ENCODE results near the gene SLC8B1.

SLC8B1 gene

GRCh38 chr12:113318900-113319628, 15.8 kb downstream of the SLC8B1 start:
- DNase-seq (ENCODE audit: low spot score) = no peak

GRCh38 chr12:113318046-113318656, 16.8 kb downstream of the SLC8B1 start:
- DNase-seq (ENCODE audit: low spot score) = no peak

DNA sequence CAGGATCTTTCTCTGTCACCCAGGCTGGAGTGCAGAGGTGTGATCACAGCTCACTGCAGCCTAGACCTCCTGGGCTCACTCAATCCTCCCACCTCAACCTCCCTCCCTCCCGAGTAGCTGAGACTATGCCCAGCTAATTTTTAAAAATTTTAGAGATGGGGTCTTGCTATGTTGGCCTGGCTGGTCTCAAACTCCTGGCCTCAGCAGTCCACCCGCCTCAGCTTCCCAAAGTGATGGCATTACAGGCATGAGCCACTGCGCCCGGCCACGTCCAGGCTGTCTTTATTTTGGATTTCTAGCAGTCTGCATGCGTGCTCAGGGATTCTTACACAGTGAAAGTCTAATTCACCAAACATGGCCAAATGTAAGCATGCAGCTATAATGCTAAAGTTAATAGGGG, 17.8 kb downstream of the SLC8B1 start:
- DNase-seq (ENCODE audit: low spot score) = no peak

DNA sequence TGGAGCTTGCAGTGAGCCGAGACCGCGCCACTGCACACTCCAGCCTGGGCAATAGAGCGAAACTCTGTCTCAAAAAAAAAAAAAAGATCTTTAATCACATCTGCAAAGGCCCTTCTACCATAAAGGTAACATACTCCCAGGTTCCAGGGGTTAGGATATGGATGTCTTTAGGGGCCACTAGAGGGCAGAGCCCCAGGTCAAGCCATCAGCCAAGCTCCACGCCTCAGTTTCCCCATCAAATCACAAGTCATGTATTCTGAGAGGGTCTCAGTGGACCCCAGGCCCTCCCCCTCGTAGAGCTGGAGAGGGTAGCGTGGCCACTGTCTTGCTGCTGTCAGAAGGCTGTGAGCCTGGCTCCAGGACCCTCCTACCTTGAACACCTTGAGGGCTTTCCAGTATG, 18.8 kb downstream of the SLC8B1 start:
- DNase-seq (ENCODE audit: low spot score) = no peak

DNA sequence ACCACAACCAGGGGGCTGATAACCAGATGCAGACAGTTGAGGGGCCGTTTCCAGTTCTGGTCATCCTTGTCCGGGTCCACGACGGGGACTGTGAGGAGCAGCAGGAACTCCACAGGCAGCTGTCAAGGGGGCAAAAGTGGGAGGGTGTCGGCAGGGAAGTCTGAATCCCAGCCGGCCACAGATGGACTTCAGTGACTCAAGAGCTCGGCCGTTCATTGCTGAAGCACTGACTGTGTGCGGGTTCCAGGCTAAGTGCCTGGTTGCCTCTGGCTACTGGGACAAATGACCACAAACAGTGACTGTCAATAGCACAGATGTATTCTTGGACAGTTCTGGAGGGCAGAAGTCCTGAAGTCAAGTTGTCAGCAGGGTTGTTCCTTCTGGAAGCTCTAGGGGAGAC, 19.6 kb downstream of the SLC8B1 start:
- no peak for DNase-seq (ENCODE audit: low spot score)

DNA sequence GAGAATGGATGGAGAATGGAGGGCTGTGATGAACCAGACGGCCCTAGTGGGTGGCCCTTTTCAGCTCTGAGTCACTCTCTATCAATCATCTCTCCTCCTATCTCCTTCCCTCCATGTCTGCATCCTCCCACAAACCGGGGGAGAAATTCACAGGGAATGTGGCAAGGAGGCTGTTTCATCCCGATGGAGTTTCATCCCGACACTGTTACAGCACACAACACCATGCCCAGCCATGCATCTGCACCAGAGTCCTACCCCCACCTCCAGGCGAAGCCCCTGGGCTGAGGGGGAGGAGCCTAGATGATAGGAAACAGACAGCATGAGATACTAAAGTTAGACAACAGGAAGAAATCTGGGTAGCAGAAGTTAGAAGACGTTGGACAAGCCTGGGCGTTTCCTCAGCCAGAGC, 20.8 kb downstream of the SLC8B1 start:
- no peak for DNase-seq (ENCODE audit: low spot score)

- no peak for DNase-seq (ENCODE audit: low spot score)
These were observed 24.4 kb downstream of the SLC8B1 start for GRCh38 chr12:113310489-113310888.

GRCh38 chr12:113306382-113306781, 28.5 kb downstream of the SLC8B1 start:
- no peak for DNase-seq (ENCODE audit: low spot score)

- DNase-seq (ENCODE audit: low spot score) = no peak
These were observed 29.5 kb downstream of the SLC8B1 start for GRCh38 chr12:113305281-113305856.

DNA sequence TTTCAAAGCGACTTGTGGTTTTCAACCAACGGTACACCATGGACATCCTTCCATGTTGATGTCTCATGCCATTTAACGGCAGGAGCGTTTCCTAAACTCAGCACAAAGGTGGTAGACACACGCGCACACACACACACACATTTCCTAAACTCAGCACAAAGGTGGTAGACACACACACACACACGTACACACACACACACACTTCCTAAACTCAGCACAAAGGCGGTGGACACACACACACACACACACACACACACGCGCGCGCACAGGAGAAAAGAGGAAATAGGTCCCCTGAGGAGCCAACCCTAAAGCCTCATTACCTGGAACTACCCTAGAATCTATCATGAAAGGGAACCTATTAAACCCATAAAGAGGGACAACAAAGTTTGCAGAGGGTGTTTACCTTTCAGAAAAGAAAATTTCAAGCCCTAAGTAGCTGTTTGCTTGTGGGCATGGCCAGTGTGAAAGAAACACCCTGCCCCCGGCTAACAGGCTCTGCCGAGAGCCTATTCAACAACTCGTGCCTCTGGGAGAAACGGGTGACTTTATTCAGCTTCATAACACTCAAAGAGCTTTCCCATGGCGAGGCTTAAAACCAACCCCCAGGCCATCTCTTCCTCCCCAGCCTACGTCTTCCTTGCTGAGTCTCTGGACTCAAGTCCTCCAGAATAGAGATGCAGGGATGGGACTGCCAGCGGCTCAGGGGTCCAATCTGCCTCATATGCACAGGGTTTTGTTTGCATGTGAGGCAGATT, 31.8 kb downstream of the SLC8B1 start:
- DNase-seq (ENCODE audit: low spot score) = no peak

GRCh38 chr12:113302466-113302865, 32.4 kb downstream of the SLC8B1 start:
- DNase-seq (ENCODE audit: low spot score) = no peak

- DNase-seq (ENCODE audit: low spot score) = no peak
These were observed 33.1 kb downstream of the SLC8B1 start for GRCh38 chr12:113301811-113302210.

DNA sequence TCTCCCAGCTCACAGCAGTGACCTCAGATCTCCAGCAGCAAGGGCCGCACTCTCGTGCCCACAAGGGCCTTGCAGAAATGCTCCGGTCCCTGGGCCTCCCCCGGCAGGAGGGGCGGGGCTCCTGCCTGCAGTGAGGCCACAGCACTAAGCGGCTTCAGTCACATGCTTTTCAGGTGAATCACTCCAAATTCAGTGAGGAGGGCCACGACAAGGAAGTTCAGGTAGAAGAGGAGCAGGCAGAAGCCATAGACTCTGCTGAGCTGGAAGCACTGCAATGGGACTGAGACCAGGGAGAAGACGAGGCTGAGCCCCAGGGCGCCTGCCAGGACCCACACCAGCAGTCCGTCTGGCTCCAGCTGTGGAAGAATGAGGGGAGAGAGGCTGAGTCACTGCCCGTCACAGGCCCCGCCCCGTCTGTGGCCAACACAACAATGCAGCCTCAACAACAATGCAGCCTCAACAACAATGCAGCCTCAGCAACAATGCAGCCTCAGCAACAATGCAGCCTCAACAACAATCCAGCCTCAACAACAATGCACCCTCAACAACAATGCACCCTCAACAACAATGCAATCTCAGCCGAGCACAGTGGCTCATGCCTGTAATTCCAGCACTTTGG, 35.2 kb downstream of the SLC8B1 start:
- DNase-seq (ENCODE audit: low spot score) = no peak

GRCh38 chr12:113298861-113299545, 35.9 kb downstream of the SLC8B1 start:
- no peak for DNase-seq (ENCODE audit: low spot score)

- DNase-seq (ENCODE audit: low spot score) = no peak
These were observed 36.5 kb downstream of the SLC8B1 start for GRCh38 chr12:113298472-113298817.

DNA sequence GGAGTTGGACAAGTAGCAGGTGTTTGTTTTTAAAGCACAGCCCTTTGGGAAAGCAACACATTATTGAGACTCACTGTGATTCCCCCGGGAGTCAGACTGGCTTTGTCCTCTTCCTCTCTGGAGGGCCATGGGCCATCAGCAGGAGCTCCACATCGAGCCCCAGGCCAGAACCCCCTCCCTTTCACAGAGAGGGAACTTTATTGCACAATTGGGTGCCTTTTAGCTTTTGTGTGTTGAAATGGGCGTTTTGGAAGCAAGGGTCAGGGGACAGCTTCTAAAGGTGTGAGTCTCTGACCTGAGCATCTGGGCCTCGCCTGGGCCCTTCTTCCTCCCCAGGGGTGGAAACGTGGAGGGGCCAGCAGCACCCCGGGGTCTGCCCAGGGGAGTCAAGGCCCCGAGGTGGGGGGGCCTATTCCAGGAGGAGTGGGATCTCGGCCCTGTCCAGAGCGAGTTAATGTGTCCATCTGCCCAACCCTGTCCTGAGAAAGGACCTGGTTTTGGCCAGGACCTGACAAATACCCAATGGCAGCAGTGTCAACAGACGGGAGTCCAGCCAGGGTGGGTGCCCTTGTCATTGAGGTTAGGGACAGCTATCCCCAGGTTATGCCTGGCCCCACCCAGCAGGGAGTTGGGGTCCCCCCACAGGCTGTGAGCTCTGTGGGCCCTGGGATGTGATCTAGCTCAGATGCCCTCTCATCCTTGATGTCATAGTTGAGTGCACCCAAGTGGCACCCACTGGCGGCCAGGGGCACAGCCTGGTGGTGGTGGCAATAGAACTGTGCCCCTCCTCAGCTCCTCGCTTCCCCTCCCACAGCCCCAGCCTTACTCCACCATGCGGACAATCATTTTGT, 37.1 kb downstream of the SLC8B1 start:
- no peak for DNase-seq (ENCODE audit: low spot score)

- no peak for DNase-seq (ENCODE audit: low spot score)
These were observed 37.7 kb downstream of the SLC8B1 start for GRCh38 chr12:113297214-113297587.

DNA sequence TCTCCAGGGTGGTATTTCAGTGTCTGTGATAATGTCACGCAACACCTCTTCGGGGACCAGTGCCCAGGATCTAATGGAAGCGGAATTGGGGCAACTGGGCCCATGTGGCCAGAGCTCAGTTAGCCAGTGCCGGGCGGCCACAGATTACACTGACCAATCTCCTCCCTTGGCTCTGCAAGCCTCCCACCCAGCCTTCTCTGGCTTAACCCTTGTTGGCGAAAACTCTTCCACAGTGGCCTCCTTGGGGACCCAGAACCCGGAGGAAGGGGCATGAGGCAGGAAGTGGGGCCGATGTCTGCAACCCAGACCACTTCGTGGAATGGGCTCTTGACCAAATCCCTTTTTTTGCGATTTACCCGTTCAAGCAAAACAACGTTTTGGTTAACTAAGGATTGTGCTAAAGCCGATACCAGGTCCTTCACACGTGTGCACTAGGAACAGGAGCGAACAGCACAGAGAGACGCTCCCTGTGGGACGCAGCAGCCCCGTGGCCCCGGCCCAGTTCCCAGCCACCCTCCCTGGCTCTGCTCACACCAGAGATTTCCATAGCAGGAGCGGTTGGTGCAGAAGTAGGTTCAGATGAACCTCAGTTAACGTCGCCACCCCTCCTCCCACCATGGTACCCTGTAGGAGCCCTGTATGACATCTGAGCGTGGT, 38.2 kb downstream of the SLC8B1 start:
- DNase-seq (ENCODE audit: low spot score) = no peak

DNA sequence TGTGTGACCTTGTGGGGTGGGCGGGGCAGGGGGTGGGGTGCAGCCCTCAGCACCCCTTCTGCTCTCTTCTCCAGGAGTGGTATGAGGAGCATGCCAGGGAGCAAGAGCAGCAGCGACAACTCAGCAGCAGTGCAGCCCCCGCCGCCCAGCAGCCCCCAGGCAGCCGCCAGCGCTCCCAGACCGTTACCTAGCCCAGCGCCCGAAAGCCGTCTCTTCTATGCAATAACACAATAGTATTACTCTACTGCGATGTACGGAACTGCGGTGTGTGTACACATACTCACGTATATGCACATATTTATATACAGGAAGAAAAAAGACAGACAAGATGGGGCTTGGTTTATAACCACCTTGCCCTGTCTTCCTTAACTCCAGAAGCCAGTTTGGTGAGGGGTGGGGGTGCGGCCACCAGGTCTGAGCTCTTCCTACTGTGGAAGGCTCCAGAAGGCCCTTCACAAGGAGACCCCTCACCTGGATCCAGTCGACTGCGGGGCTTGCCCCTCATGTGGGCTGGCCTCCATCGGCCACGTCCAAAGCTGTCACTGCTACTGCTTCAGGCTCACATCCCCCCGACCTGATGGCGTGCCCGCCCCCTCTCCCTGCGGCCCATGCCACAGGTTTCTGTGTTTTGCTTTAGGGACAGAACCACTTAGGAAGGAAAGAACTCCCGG, 38.9 kb downstream of the SLC8B1 start:
- DNase-seq (ENCODE audit: low spot score) = no peak

GRCh38 chr12:113293100-113293499, 41.8 kb downstream of the SLC8B1 start:
- no peak for DNase-seq (ENCODE audit: low spot score)

Data from hematopoietic multipotent progenitor cell treated with erythropoietin and hydrocortisone succinate and interleukin-3 and kit ligand, for 17 days (in vitro differentiated cells).